GM10266 (cell line): ENCODE data around the gene TCTN1.
A peak's percentile ranks its signal among the peaks of the same experiment; 100 is the strongest.
"Not testable (repeated sequence)": the region's sequence is repeated elsewhere in the genome, so short reads cannot be mapped to it uniquely, and the experiment has no call there.

Source experiments
- DNase-seq: peaks from one replicate; pipeline ENCODE4 v3.0.0; 2012; ENCODE audit errors: extremely low spot score
- CTCF ChIP-seq: IDR thresholded peaks from 2 replicates; pipeline ENCODE4 v1.5.1; 2012; ENCODE audit warnings: mild to moderate bottlenecking, low read depth; ENCODE audit not compliant: control insufficient read depth, insufficient read depth; ENCODE audit errors: missing control alignments

The TCTN1 gene

GRCh38 chr12:110641521-110641920 is 27.6 kb downstream of the TCTN1 start:
- no peak for DNase-seq
- TF ChIP-seq CTCF: no peak

GRCh38 chr12:110647631-110648040 is 33.7 kb downstream of the TCTN1 start:
- DNase-seq: no peak
- no peak for TF ChIP-seq CTCF

GRCh38 chr12:110649341-110649847 is 35.5 kb downstream of the TCTN1 start:
- no peak for DNase-seq
- TF ChIP-seq CTCF: peak; percentile 8

GRCh38 chr12:110654238-110654637 is 40.3 kb downstream of the TCTN1 start:
- DNase-seq: not testable (repeated sequence)

GRCh38 chr12:110656071-110656655 is 42.2 kb downstream of the TCTN1 start:
- TF ChIP-seq CTCF: no peak
- no peak for DNase-seq

- no peak for DNase-seq
- TF ChIP-seq CTCF: no peak
These were observed 43.8 kb downstream of the TCTN1 start for GRCh38 chr12:110657747-110658146.

- no peak for TF ChIP-seq CTCF
- DNase-seq: no peak
These were observed 44.3 kb downstream of the TCTN1 start for GRCh38 chr12:110658242-110658641.

GRCh38 chr12:110658878-110659277 is 44.9 kb downstream of the TCTN1 start:
- no peak for DNase-seq
- TF ChIP-seq CTCF: no peak
